ENCODE results near the gene DPH1. TPM values are rescaled to one million over a fixed set of nuclear protein-coding genes. Genes with fewer than 3 reads are reported as not detected.

The DPH1 gene
- total RNA-seq, 2 donors from 2014 or later = 31.1 to 48.3 TPM

- H3K9me3 ChIP-seq (ENCODE audit: control insufficient read depth, low read length) = no peaks in the 10 kb centered on the region
- no peaks in the 10 kb centered on the region for H3K9me3 Mint-ChIP-seq
- peak overlapping the region; percentile 84 for H3K4me3 Mint-ChIP-seq
- H3K27ac ChIP-seq (ENCODE audit: low read depth, low read length) = peak overlapping the region; percentile 67
- peaks cover 18% of the 10 kb centered on the region for H3K4me1 Mint-ChIP-seq
- WGBS, 2 experiments (ENCODE audit: insufficient coverage in 1 of 2, insufficient read length in 1 of 2) = 41 to 42% methylated on average over 15 to 17 of the region's 17 CpGs
- no peaks in the 10 kb centered on the region for H3K27me3 ChIP-seq (ENCODE audit: control insufficient read depth, insufficient read depth, low read length, poor library complexity, severe bottlenecking)
- DNase-seq = peak; percentile 86
- peaks cover 30% of the 10 kb centered on the region for H3K36me3 Mint-ChIP-seq (ENCODE audit: low read depth)
- H3K4me3 ChIP-seq (ENCODE audit: low read length) = peak overlapping the region; percentile 93
- peaks cover 44% of the 10 kb centered on the region for H3K36me3 ChIP-seq (ENCODE audit: control insufficient read depth, insufficient read depth, low read length)
- H3K27me3 Mint-ChIP-seq (ENCODE audit: insufficient read depth) = peaks cover 24% of the 10 kb centered on the region
- H3K9ac ChIP-seq (ENCODE audit: extremely low read depth, low read length, poor library complexity, severe bottlenecking) = peak overlapping the region; percentile 70
- no peak for TF ChIP-seq CTCF (conservative IDR thresholded peaks at IDR 0.05)
- peak overlapping the region; percentile 88 for H3K27ac Mint-ChIP-seq
- H3K4me1 ChIP-seq (ENCODE audit: control insufficient read depth, insufficient read depth, low read length) = peaks cover 7% of the 10 kb centered on the region
These were observed 12.5 kb downstream of the DPH1 start for GRCh38 chr17:2042390-2042847.

- H3K27me3 ChIP-seq (ENCODE audit: control insufficient read depth, insufficient read depth, low read length, poor library complexity, severe bottlenecking) = no peaks in the 10 kb centered on the region
- H3K9me3 ChIP-seq (ENCODE audit: control insufficient read depth, low read length) = no peaks in the 10 kb centered on the region
- H3K36me3 ChIP-seq (ENCODE audit: control insufficient read depth, insufficient read depth, low read length) = peaks cover 46% of the 10 kb centered on the region
- Mint-ChIP-seq H3K27ac (peak overlapping the region; percentile 70), H3K27me3 (ENCODE audit: insufficient read depth) (peaks cover 27% of the 10 kb centered on the region), H3K9me3 (no peaks in the 10 kb centered on the region), H3K36me3 (ENCODE audit: low read depth) (peaks cover 27% of the 10 kb centered on the region), H3K4me1 (peaks cover 19% of the 10 kb centered on the region), H3K4me3 (peak overlapping the region; percentile 84)
- DNase-seq = no peak
- H3K9ac ChIP-seq (ENCODE audit: extremely low read depth, low read length, poor library complexity, severe bottlenecking) = peak overlapping the region; percentile 70
- H3K4me3 ChIP-seq (ENCODE audit: low read length) = peak overlapping the region; percentile 93
- H3K27ac ChIP-seq (ENCODE audit: low read depth, low read length) = no peak overlapping the region
- H3K4me1 ChIP-seq (ENCODE audit: control insufficient read depth, insufficient read depth, low read length) = peaks cover 7% of the 10 kb centered on the region
- WGBS, 2 experiments (ENCODE audit: insufficient coverage in 1 of 2, insufficient read length in 1 of 2) = 96 to 100% methylated on average over 4 to 5 of the region's 5 CpGs
- TF ChIP-seq CTCF (conservative IDR thresholded peaks at IDR 0.05) = no peak
These were observed 13.0 kb downstream of the DPH1 start for GRCh38 chr17:2042933-2043332.

- no peak overlapping the region for H3K27ac Mint-ChIP-seq
These were observed 13.8 kb downstream of the DPH1 start for GRCh38 chr17:2043785-2044184.

More at GRCh38 chr17:2043785-2044184, 13.8 kb downstream of the DPH1 start:
- Mint-ChIP-seq H3K36me3 (ENCODE audit: low read depth) (peaks cover 20% of the 10 kb centered on the region), H3K4me3 (peak overlapping the region; percentile 84), H3K4me1 (peaks cover 25% of the 10 kb centered on the region), H3K27me3 (ENCODE audit: insufficient read depth) (peaks cover 34% of the 10 kb centered on the region), H3K9me3 (no peaks in the 10 kb centered on the region)
- 95 to 98% methylated on average over 6 of the region's 6 CpGs for WGBS, 2 experiments (ENCODE audit: insufficient coverage in 1 of 2, insufficient read length in 1 of 2)
- H3K4me1 ChIP-seq (ENCODE audit: control insufficient read depth, insufficient read depth, low read length) = peaks cover 9% of the 10 kb centered on the region
- H3K27me3 ChIP-seq (ENCODE audit: control insufficient read depth, insufficient read depth, low read length, poor library complexity, severe bottlenecking) = no peaks in the 10 kb centered on the region
- no peak overlapping the region for H3K9ac ChIP-seq (ENCODE audit: extremely low read depth, low read length, poor library complexity, severe bottlenecking)
- no peak for DNase-seq
- TF ChIP-seq CTCF (conservative IDR thresholded peaks at IDR 0.05) = no peak
- H3K4me3 ChIP-seq (ENCODE audit: low read length) = no peak overlapping the region
- H3K27ac ChIP-seq (ENCODE audit: low read depth, low read length) = no peak overlapping the region
- H3K36me3 ChIP-seq (ENCODE audit: control insufficient read depth, insufficient read depth, low read length) = peaks cover 46% of the 10 kb centered on the region
- no peaks in the 10 kb centered on the region for H3K9me3 ChIP-seq (ENCODE audit: control insufficient read depth, low read length)

All from endodermal cell (in vitro differentiated cells).